ENCODE results near the gene SOCS3. TPM values are rescaled to one million over a fixed set of nuclear protein-coding genes. Genes with fewer than 3 reads are reported as not detected.
A peak's percentile ranks its signal among the peaks of the same experiment; 100 is the strongest.

The SOCS3 gene
- polyA plus RNA-seq, 6 donors from 2014 or later, result 4.7 to 29.1 (median 15.2) TPM

GRCh38 chr17:78359321-78359996, 418 bp downstream of the SOCS3 start:
- Mint-ChIP-seq H3K27me3 (peaks cover 10 to 35% (median 12%) of the 10 kb centered on the region in 3 donors), H3K4me1 (peaks cover 27 to 43% (median 33%) of the 10 kb centered on the region in 3 donors), H3K9me3 (no peaks in the 10 kb centered on the region), H3K36me3 (no peaks in the 10 kb centered on the region), H3K4me3 (peak overlapping the region; percentile 53 to 85 (median 64)), H3K27ac (peak overlapping the region in 3 of 6 donors; percentile 68 to 81 (median 78))
- no peak for DNase-seq
- no peak for ATAC-seq (ENCODE audit: low read depth in 2 of 2)

- Mint-ChIP-seq H3K9me3 (no peaks in the 10 kb centered on the region), H3K36me3 (no peaks in the 10 kb centered on the region), H3K27ac (peak overlapping the region in 3 of 6 donors; percentile 73 to 94 (median 91)), H3K4me3 (peak overlapping the region; percentile 32 to 87 (median 62)), H3K4me1 (peaks cover 27 to 47% (median 36%) of the 10 kb centered on the region in 3 donors), H3K27me3 (peaks cover 2 to 33% (median 8%) of the 10 kb centered on the region in 3 donors)
- DNase-seq (no peak), ATAC-seq (ENCODE audit: low read depth in 2 of 2) (no peak)
Observed at GRCh38 chr17:78358538-78359320, 1.1 kb downstream of the SOCS3 start.

- H3K4me1 Mint-ChIP-seq, result peaks cover 30 to 54% (median 42%) of the 10 kb centered on the region in 3 donors
- ATAC-seq (ENCODE audit: low read depth in 2 of 2) (no peak), DNase-seq (no peak)
- peaks cover 0 to 27% (median 7%) of the 10 kb centered on the region in 3 donors for H3K27me3 Mint-ChIP-seq
- peak overlapping the region; percentile 32 to 87 (median 66) for H3K4me3 Mint-ChIP-seq
- no peaks in the 10 kb centered on the region for H3K36me3 Mint-ChIP-seq
- H3K9me3 Mint-ChIP-seq, result no peaks in the 10 kb centered on the region
- peak overlapping the region; percentile 42 to 94 (median 86) for H3K27ac Mint-ChIP-seq
Observed at GRCh38 chr17:78357672-78358537, 2.0 kb downstream of the SOCS3 start.

- ATAC-seq (ENCODE audit: low read depth in 2 of 2), result no peak
- Mint-ChIP-seq H3K9me3 (no peaks in the 10 kb centered on the region), H3K4me1 (peaks cover 30 to 57% (median 46%) of the 10 kb centered on the region in 3 donors)
Observed at GRCh38 chr17:78357177-78357586, 2.7 kb downstream of the SOCS3 start.

GRCh38 chr17:78356101-78356713, 3.7 kb downstream of the SOCS3 start:
- H3K9me3 Mint-ChIP-seq, result no peaks in the 10 kb centered on the region
- H3K27me3 Mint-ChIP-seq, result peaks cover 0 to 21% (median 0%) of the 10 kb centered on the region in 3 donors
- peak; percentile 76 to 77 for ATAC-seq (ENCODE audit: low read depth in 2 of 2)

More at GRCh38 chr17:78357177-78357586, 2.7 kb downstream of the SOCS3 start:
- Mint-ChIP-seq H3K4me3 (peak overlapping the region; percentile 12 to 87 (median 38)), H3K36me3 (no peaks in the 10 kb centered on the region), H3K27ac (peak overlapping the region; percentile 65 to 97 (median 88)), H3K27me3 (peaks cover 0 to 21% (median 0%) of the 10 kb centered on the region in 3 donors)
- DNase-seq, result no peak

GRCh38 chr17:78355701-78356100, 4.2 kb downstream of the SOCS3 start:
- Mint-ChIP-seq H3K27ac (peak overlapping the region; percentile 93 to 98 (median 96)), H3K36me3 (no peaks in the 10 kb centered on the region), H3K4me3 (peak overlapping the region; percentile 27 to 80 (median 66)), H3K4me1 (peaks cover 30 to 61% (median 45%) of the 10 kb centered on the region in 3 donors), H3K27me3 (peaks cover 0 to 17% (median 0%) of the 10 kb centered on the region in 3 donors), H3K9me3 (no peaks in the 10 kb centered on the region)
- ATAC-seq (ENCODE audit: low read depth in 2 of 2) (no peak), DNase-seq (no peak)

More at GRCh38 chr17:78356101-78356713, 3.7 kb downstream of the SOCS3 start:
- peak overlapping the region; percentile 27 to 80 (median 66) for H3K4me3 Mint-ChIP-seq
- H3K36me3 Mint-ChIP-seq, result no peaks in the 10 kb centered on the region
- peaks cover 30 to 63% (median 47%) of the 10 kb centered on the region in 3 donors for H3K4me1 Mint-ChIP-seq
- peak overlapping the region; percentile 93 to 98 (median 96) for H3K27ac Mint-ChIP-seq
- peak; percentile 89 for DNase-seq

GRCh38 chr17:78355045-78355641, 4.7 kb downstream of the SOCS3 start:
- peak overlapping the region in 7 of 8 donors; percentile 18 to 71 (median 48) for H3K4me3 Mint-ChIP-seq
- peaks cover 0 to 16% (median 0%) of the 10 kb centered on the region in 3 donors for H3K27me3 Mint-ChIP-seq
- H3K36me3 Mint-ChIP-seq, result no peaks in the 10 kb centered on the region
- ATAC-seq (ENCODE audit: low read depth in 2 of 2), result no peak
- no peaks in the 10 kb centered on the region for H3K9me3 Mint-ChIP-seq
- H3K4me1 Mint-ChIP-seq, result peaks cover 34 to 66% (median 48%) of the 10 kb centered on the region in 3 donors
- DNase-seq, result no peak
- peak overlapping the region; percentile 81 to 98 (median 96) for H3K27ac Mint-ChIP-seq

GRCh38 chr17:78353834-78354233, 6.0 kb downstream of the SOCS3 start:
- Mint-ChIP-seq H3K4me1 (peaks cover 42 to 77% (median 57%) of the 10 kb centered on the region in 3 donors), H3K27me3 (peaks cover 0 to 16% (median 0%) of the 10 kb centered on the region in 3 donors), H3K36me3 (no peaks in the 10 kb centered on the region), H3K27ac (peak overlapping the region in 5 of 6 donors; percentile 57 to 97 (median 92)), H3K9me3 (no peaks in the 10 kb centered on the region), H3K4me3 (peak overlapping the region; percentile 5 to 90 (median 74))
- no peak for ATAC-seq (ENCODE audit: low read depth in 2 of 2)
- DNase-seq, result no peak

- no peaks in the 10 kb centered on the region for H3K9me3 Mint-ChIP-seq
- peak overlapping the region; percentile 32 to 89 (median 70) for H3K4me3 Mint-ChIP-seq
- DNase-seq (no peak), ATAC-seq (ENCODE audit: low read depth in 2 of 2) (no peak)
- peaks cover 55 to 78% (median 69%) of the 10 kb centered on the region in 3 donors for H3K4me1 Mint-ChIP-seq
- peak overlapping the region in 4 of 6 donors; percentile 78 to 87 (median 82) for H3K27ac Mint-ChIP-seq
- H3K36me3 Mint-ChIP-seq, result no peaks in the 10 kb centered on the region
- peaks cover 0 to 16% (median 0%) of the 10 kb centered on the region in 3 donors for H3K27me3 Mint-ChIP-seq
Observed at GRCh38 chr17:78351449-78352006, 8.3 kb downstream of the SOCS3 start.

GRCh38 chr17:78349891-78350642, 9.8 kb downstream of the SOCS3 start:
- H3K4me1 Mint-ChIP-seq, result peaks cover 47 to 76% (median 64%) of the 10 kb centered on the region in 3 donors
- DNase-seq, result no peak
- peaks cover 0 to 5% (median 0%) of the 10 kb centered on the region in 3 donors for H3K27me3 Mint-ChIP-seq
- no peaks in the 10 kb centered on the region for H3K9me3 Mint-ChIP-seq
- ATAC-seq (ENCODE audit: low read depth in 2 of 2), result no peak
- H3K27ac Mint-ChIP-seq, result peak overlapping the region in 5 of 6 donors; percentile 43 to 85 (median 67)
- H3K4me3 Mint-ChIP-seq, result peak overlapping the region in 3 of 8 donors; percentile 21 to 47 (median 42)
- H3K36me3 Mint-ChIP-seq, result no peaks in the 10 kb centered on the region
